Activated CD4-positive, alpha-beta T cell treated with anti-CD3 and anti-CD28 coated beads, Interleukin-10, Interleukin-2, amounts not matched to agents 100 ng/mL and 50 ng/mL, durations not matched to agents 16 hours and 8 hours (primary cell): ENCODE results near the gene SLC26A8.

Source experiments
- DNase-seq: peaks from one replicate; pipeline ENCODE4 v3.0.0-alpha.2; 2020

Gene SLC26A8

GRCh38 chr6:36023996-36024795 is at the start of gene SLC26A8:
SLC26A8 (minus strand) TSS chr6:36024641; CDS start chr6:36019707, 4,934 bp downstream.
- DNase-seq = no peak

GRCh38 chr6:36073587-36073986 is 49.1 kb upstream of the SLC26A8 start:
- DNase-seq = no peak

GRCh38 chr6:36072681-36073080 is 48.2 kb upstream of the SLC26A8 start:
- no peak for DNase-seq

GRCh38 chr6:36071714-36072113 is 47.3 kb upstream of the SLC26A8 start:
- DNase-seq = no peak

GRCh38 chr6:36071281-36071680 is 46.8 kb upstream of the SLC26A8 start:
- no peak for DNase-seq

GRCh38 chr6:36070252-36070651 is 45.8 kb upstream of the SLC26A8 start:
- no peak for DNase-seq

- no peak for DNase-seq
These were observed 45.1 kb upstream of the SLC26A8 start for GRCh38 chr6:36069573-36069972.

- no peak for DNase-seq
These were observed 44.1 kb upstream of the SLC26A8 start for GRCh38 chr6:36068586-36068985.

GRCh38 chr6:36068012-36068392 is 43.6 kb upstream of the SLC26A8 start:
- DNase-seq = no peak

- DNase-seq = no peak
These were observed 43.1 kb upstream of the SLC26A8 start for GRCh38 chr6:36067374-36068011.

GRCh38 chr6:36066817-36067216 is 42.4 kb upstream of the SLC26A8 start:
- DNase-seq = no peak

- DNase-seq = no peak
These were observed 41.5 kb upstream of the SLC26A8 start for GRCh38 chr6:36065916-36066315.

- no peak for DNase-seq
These were observed 40.4 kb upstream of the SLC26A8 start for GRCh38 chr6:36064770-36065396.

- DNase-seq = no peak
These were observed 39.0 kb upstream of the SLC26A8 start for GRCh38 chr6:36063318-36064060.

GRCh38 chr6:36062247-36062646 is 37.8 kb upstream of the SLC26A8 start:
- DNase-seq = no peak

- no peak for DNase-seq
These were observed 36.8 kb upstream of the SLC26A8 start for GRCh38 chr6:36061236-36061635.

GRCh38 chr6:36056178-36056577 is 31.7 kb upstream of the SLC26A8 start:
- no peak for DNase-seq

- DNase-seq = no peak
These were observed 30.5 kb upstream of the SLC26A8 start for GRCh38 chr6:36054956-36055355.

- no peak for DNase-seq
These were observed 30.0 kb upstream of the SLC26A8 start for GRCh38 chr6:36054415-36054814.

- no peak for DNase-seq
These were observed 29.4 kb upstream of the SLC26A8 start for GRCh38 chr6:36053878-36054277.

GRCh38 chr6:36052097-36052496 is 27.7 kb upstream of the SLC26A8 start:
- DNase-seq = no peak

GRCh38 chr6:36050947-36051710 is 26.7 kb upstream of the SLC26A8 start:
- DNase-seq = no peak

GRCh38 chr6:36050305-36050704 is 25.9 kb upstream of the SLC26A8 start:
- no peak for DNase-seq
